Endothelial cell of umbilical vein (primary cell): ENCODE measurements around the gene XRRA1. TPM values are rescaled to one million over a fixed set of nuclear protein-coding genes. Genes with fewer than 3 reads are reported as not detected.

ENCODE experiments used
- BruUV-seq: library from RNA; stranded (reverse); fragments of 400-500 nt; replicated peaks from 2 replicates; lab custom pipeline; 2021; lab: Mats Ljungman, UMichigan
- CTCF ChIA-PET: fragments of 300-600, 350-600 bp; sonication (Branson Sonifier 250); formaldehyde crosslinking; loops from one replicate; lab custom pipeline; 2021; ENCODE audit warnings: antibody characterized with exemption, inconsistent platforms; lab: Charles Lee
- POLR2A ChIA-PET: fragments of 300-600, 350-600 bp; sonication (Branson Sonifier 250); formaldehyde crosslinking; loops from one replicate; lab custom pipeline; 2021; ENCODE audit warnings: antibody characterized with exemption, inconsistent platforms; lab: Charles Lee
- DNase-seq: peaks from one replicate; pipeline ENCODE4 v3.0.0-alpha.2; 2011; ENCODE audit warnings: low read depth, low spot score
- FAIRE-seq: peaks from 2 replicates; lab custom pipeline; 2011; peaks lifted over from hg19 to GRCh38; lab: Jason Lieb, UNC
- H2AFZ ChIP-seq: 2 replicates; pipeline ENCODE4 v1.6.0; 2012; ENCODE audit warnings: low read depth, low read length, control low read depth, inconsistent platforms
- H3K27ac ChIP-seq: 2 replicates; pipeline ENCODE4 v1.5.1; 2011; ENCODE audit warnings: low read depth, mild to moderate bottlenecking, control low read depth, low read length, moderate library complexity; ENCODE audit not compliant: insufficient read depth
- H3K27me3 ChIP-seq, 2 experiments: 2 replicates each; pipeline versions ENCODE4 v1.6.0 to v1.6.1; 2011; ENCODE audit warnings: low read length in 2 of 2, mixed read lengths in 1 of 2; ENCODE audit not compliant: control insufficient read depth in 2 of 2, insufficient read depth in 2 of 2
- H3K36me3 ChIP-seq, 2 experiments: 2 replicates in 1 of 2; 3 replicates in 1 of 2; pipeline ENCODE4 v1.5.1; 2011; ENCODE audit warnings: low read length in 2 of 2, mild to moderate bottlenecking in 1 of 2, moderate library complexity in 1 of 2; ENCODE audit not compliant: control insufficient read depth in 2 of 2, insufficient read depth in 2 of 2; ENCODE audit errors: extremely low read depth in 1 of 2
- H3K4me1 ChIP-seq: 3 replicates; pipeline ENCODE4 v1.5.1; 2011; ENCODE audit warnings: mild to moderate bottlenecking, low read length; ENCODE audit not compliant: control insufficient read depth, insufficient read depth; ENCODE audit errors: extremely low read depth
- H3K4me2 ChIP-seq: 2 replicates; pipeline ENCODE4 v1.6.1; 2011; ENCODE audit warnings: low read length, control low read depth, mixed read lengths; ENCODE audit not compliant: insufficient read depth
- H3K4me3 ChIP-seq, 3 experiments: fragments of 200-600 bp in 1 of 3; sonication (generic), shearing (Covaris generic) in 1 of 3; replicated peaks in 1 of 3; 2 replicates each; pipeline ENCODE4 v1.5.1; 2011 to 2016; ENCODE audit warnings: control low read depth in 3 of 3, low read length in 3 of 3, mild to moderate bottlenecking in 2 of 3, inconsistent platforms in 1 of 3, low read depth in 1 of 3, moderate library complexity in 1 of 3; ENCODE audit not compliant: insufficient read depth in 1 of 3
- H3K79me2 ChIP-seq: 2 replicates; pipeline ENCODE4 v1.6.0; 2012; ENCODE audit warnings: low read length, inconsistent platforms; ENCODE audit not compliant: control insufficient read depth, insufficient read depth
- H3K9ac ChIP-seq: replicated peaks from 2 replicates; pipeline ENCODE3; 2011; ENCODE audit warnings: low read length, control low read depth; ENCODE audit not compliant: insufficient read depth; ENCODE audit errors: extremely low read depth
- H3K9me1 ChIP-seq: replicated peaks from 3 replicates; pipeline ENCODE4 v1.6.0; 2011; ENCODE audit warnings: mild to moderate bottlenecking, low read length; ENCODE audit not compliant: control insufficient read depth, insufficient read depth; ENCODE audit errors: extremely low read depth
- H3K9me3 ChIP-seq: replicated peaks from 2 replicates; pipeline ENCODE4 v1.5.1; 2012; ENCODE audit warnings: low read length, inconsistent platforms; ENCODE audit not compliant: control insufficient read depth, insufficient read depth
- H4K20me1 ChIP-seq: replicated peaks from 2 replicates; pipeline ENCODE3; 2011; ENCODE audit warnings: mild to moderate bottlenecking, low read length; ENCODE audit not compliant: control insufficient read depth, insufficient read depth; ENCODE audit errors: extremely low read depth
- JUN ChIP-seq: IDR thresholded peaks from 2 replicates; pipeline ENCODE4 v1.6.1; 2011; ENCODE audit warnings: borderline replicate concordance, low read depth; ENCODE audit not compliant: insufficient read length, insufficient read depth
- POLR2AphosphoS5 ChIP-seq: IDR thresholded peaks from 2 replicates; pipeline ENCODE4 v1.6.1; 2012; ENCODE audit warnings: low read depth, mild to moderate bottlenecking, control low read depth, low read length, moderate library complexity; ENCODE audit not compliant: insufficient read depth
- dilution Hi-C: fragments of 300-500 bp; cut with MboI; formaldehyde crosslinking; loops from one replicate; pipeline ENCODE4 v1.15.0; 2019; ENCODE audit warnings: low sequenced_read_pairs; ENCODE audit not compliant: extremely low pct_ligation_motif_present
- intact Hi-C: fragments of 100-400 bp; cut with micrococcal nuclease; formaldehyde crosslinking; loops from one replicate; pipeline ENCODE4 v1.10.0; 2022
- polyA plus RNA-seq, 4 experiments: library from polyadenylated mRNA; depleted of rRNA in 3 of 4; stranded (reverse) in 3 of 4; unstranded in 1 of 4; fragments of >200 nt; gene quantifications; 2 replicates each; pipeline versions ENCODE4 v1.2.1 to v1.2.3, GENCODE V29; 2011 to 2012; ENCODE audit warnings: missing spikeins in 1 of 4
- small RNA-seq: library from RNA; depleted of rRNA; stranded (forward); fragments of <200 nt; gene quantifications from one replicate; pipeline ENCODE3, GENCODE V24; 2012; ENCODE audit warnings: low replicate concordance, low read depth; ENCODE audit not compliant: insufficient read depth, insufficient read length
- total RNA-seq: library from RNA; stranded (reverse); gene quantifications from 2 replicates; pipeline ENCODE4 v1.2.3, GENCODE V29; 2021
- TF ChIP-seq, protein P1 (sequence below), 2 donors: IDR thresholded peaks; 1 replicate in 1 of 2; 2 replicates in 1 of 2; pipeline ENCODE4 v1.5.1; 2011; ENCODE audit warnings: low read length in 2 of 2, mild to moderate bottlenecking in 2 of 2, moderate library complexity in 2 of 2, control low read depth in 1 of 2, inconsistent platforms in 1 of 2, low read depth in 1 of 2; ENCODE audit not compliant: insufficient read depth in 1 of 2; ENCODE audit errors: extremely low read depth in 1 of 2

Gene XRRA1
- total and polyA plus RNA-seq, 2 donors (not counting 3 experiments of a cell fraction or from before 2014, with no cell fraction given): 8.6 to 11.2 TPM

DNA sequence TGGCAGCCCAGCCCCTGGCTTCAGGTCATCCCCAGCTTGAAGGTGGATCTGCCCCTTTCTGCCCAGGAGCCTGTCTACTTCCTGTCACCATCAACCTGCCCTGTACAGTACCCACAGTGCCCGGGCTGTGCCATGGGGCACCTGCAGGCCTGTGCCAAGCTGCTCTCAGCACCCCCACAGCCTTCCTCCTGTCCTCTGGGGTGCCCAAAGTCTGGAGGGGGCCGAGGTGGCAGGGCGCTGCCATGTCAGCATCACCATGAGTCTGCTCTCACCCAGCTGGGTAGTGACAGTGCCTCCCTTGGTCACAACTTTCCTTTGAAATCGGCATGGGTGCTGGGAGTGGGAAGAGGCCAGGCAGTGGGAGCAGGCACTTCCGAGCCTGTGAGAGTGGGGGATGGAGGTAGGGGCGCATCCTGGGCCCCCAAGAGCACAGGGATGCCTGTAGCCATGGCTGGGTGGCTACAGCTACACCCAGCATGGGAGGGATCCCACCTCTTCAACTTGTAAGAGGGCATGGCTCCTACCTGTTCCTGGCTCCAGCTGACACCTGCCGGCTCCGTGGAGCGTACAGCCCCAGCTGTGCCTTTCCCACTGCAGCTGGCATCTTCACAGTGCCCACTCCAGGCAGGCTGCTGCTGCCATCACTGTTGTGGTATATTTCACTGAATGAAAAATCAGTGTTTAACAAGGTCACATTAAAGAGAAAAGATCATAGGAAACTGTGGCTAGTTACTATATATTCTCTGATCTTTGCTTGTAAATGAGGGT is 157.4 kb downstream of the XRRA1 start:
- Histone ChIP-seq H3K27me3 (no peaks in the 10 kb centered on the region), H3K79me2 (peaks cover 10% of the 10 kb centered on the region), H3K9me3 (no peaks in the 10 kb centered on the region), H3K4me3 (no peak overlapping the region), H3K9ac (no peak overlapping the region), H3K4me1 (no peaks in the 10 kb centered on the region), H2AFZ (no peak overlapping the region), H3K27ac (no peak overlapping the region), H3K4me2 (no peak overlapping the region), H3K36me3 (peaks cover 7 to 18% of the 10 kb centered on the region in 2 experiments), H3K9me1 (no peaks in the 10 kb centered on the region), H4K20me1 (no peaks in the 10 kb centered on the region)
- dilution Hi-C loops: no loop called here
- FAIRE-seq (no peak), DNase-seq (no peak)
- TF ChIP-seq, protein P1, sequence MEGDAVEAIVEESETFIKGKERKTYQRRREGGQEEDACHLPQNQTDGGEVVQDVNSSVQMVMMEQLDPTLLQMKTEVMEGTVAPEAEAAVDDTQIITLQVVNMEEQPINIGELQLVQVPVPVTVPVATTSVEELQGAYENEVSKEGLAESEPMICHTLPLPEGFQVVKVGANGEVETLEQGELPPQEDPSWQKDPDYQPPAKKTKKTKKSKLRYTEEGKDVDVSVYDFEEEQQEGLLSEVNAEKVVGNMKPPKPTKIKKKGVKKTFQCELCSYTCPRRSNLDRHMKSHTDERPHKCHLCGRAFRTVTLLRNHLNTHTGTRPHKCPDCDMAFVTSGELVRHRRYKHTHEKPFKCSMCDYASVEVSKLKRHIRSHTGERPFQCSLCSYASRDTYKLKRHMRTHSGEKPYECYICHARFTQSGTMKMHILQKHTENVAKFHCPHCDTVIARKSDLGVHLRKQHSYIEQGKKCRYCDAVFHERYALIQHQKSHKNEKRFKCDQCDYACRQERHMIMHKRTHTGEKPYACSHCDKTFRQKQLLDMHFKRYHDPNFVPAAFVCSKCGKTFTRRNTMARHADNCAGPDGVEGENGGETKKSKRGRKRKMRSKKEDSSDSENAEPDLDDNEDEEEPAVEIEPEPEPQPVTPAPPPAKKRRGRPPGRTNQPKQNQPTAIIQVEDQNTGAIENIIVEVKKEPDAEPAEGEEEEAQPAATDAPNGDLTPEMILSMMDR (IDR thresholded peaks at IDR 0.05; ENCODE audit: extremely low read depth in 1 of 2, insufficient read depth in 1 of 2, low read depth in 1 of 2, low read length in 2 of 2): no peak
- TF ChIP-seq JUN (no peak), POLR2AphosphoS5 (no peak)
- ChIA-PET CTCF (interaction anchor here (2.2 kb wide), 1 partner anchor 89 kb away, joined by 8 read pairs; no protein-coding TSS in a partner anchor), POLR2A (interaction anchor here (0.7 kb wide), 1 partner anchor 55 kb away, joined by 3 read pairs; no protein-coding TSS in a partner anchor)
- intact Hi-C loops: no loop called here
- BruUV-seq: no TSS peak

Small RNA genes lying within 50 kb of the gene (small RNA-seq; reads per million reads assigned to genes)
- not detected for gene RN7SL239P
- not detected for gene RNU6-216P

Other genes starting within 250 kb of the XRRA1 start
- not detected in 2 replicates for gene CHRDL2, start 217.7 kb downstream of the XRRA1 start, total RNA-seq
- gene CHRDL2, start 217.7 kb downstream of the XRRA1 start, polyA plus RNA-seq: not detected in 2 replicates
- gene RNF169, start 200.2 kb downstream of the XRRA1 start, total RNA-seq: 17.3 and 21.3 TPM in 2 replicates
- gene RNF169, start 200.2 kb downstream of the XRRA1 start, polyA plus RNA-seq: 5.2 and 5.8 TPM in 2 replicates
- 140 and 152 TPM in 2 replicates for gene SPCS2, start 175 bp upstream of the XRRA1 start, total RNA-seq
- gene SPCS2, start 175 bp upstream of the XRRA1 start, polyA plus RNA-seq: 82.8 and 88.9 TPM in 2 replicates
- 7.0 and 7.6 TPM in 2 replicates for gene NEU3, start 39.8 kb upstream of the XRRA1 start, total RNA-seq
- gene NEU3, start 39.8 kb upstream of the XRRA1 start, polyA plus RNA-seq: 5.5 and 5.9 TPM in 2 replicates
- gene OR2AT4, start 147.8 kb upstream of the XRRA1 start, total RNA-seq: not detected in 2 replicates
- gene OR2AT4, start 147.8 kb upstream of the XRRA1 start, polyA plus RNA-seq: not detected in 2 replicates
- not detected in 2 replicates for gene SLCO2B1, start 202.0 kb upstream of the XRRA1 start, total RNA-seq
- gene SLCO2B1, start 202.0 kb upstream of the XRRA1 start, polyA plus RNA-seq: 0.04 and 0.10 TPM in 2 replicates